ENCODE measurements around the gene ANKRD33B. TPM values are rescaled to one million over a fixed set of nuclear protein-coding genes. Genes with fewer than 3 reads are reported as not detected.

ANKRD33B gene
- total RNA-seq, 1 experiment from 2014 or later = 25.3 TPM

DNA sequence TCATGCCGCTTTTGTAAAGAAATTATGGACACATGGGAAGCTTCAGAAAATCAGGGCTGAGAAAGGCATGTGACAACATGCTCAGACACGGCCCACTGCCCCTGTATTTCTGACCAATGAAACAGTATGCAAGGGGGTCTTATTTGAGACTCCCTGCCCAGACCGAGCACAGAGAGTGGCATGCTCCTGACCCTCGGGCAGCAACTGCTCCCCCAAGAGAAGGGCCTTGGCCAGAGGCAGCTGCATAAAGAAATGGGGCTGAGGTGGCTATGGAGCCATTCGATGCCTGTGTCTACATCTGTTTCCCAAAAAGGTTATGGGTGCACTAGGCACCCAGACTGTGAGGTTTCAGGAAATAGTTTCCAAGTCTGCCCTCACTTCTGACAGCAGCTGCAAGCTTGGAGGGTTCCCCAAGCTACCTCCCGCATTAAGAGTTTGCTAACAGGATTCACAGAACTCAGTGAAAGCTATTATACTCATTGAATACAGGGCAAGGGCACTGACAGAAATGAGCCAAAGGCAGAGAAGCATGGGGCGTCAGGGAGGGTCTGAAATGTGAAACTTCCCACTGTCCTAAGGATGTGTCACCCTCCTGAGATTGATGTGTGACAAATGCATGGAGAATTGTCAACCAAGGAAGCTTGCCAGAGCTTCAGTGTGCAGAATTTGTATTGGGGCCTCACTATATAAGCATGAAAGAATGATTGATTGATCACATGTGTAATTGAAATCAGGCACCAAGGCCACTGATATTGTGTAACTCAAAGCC lies 102.8 kb downstream of the ANKRD33B start:
- Mint-ChIP-seq H3K27ac (ENCODE audit: unreplicated experiment) (no peak overlapping the region), H3K27me3 (ENCODE audit: insufficient read depth, unreplicated experiment) (no peaks in the 10 kb centered on the region), H3K4me3 (ENCODE audit: unreplicated experiment) (no peak overlapping the region), H3K36me3 (ENCODE audit: insufficient read depth, unreplicated experiment) (no peaks in the 10 kb centered on the region), H3K9me3 (ENCODE audit: unreplicated experiment) (no peaks in the 10 kb centered on the region), H3K4me1 (ENCODE audit: low read depth, unreplicated experiment) (no peaks in the 10 kb centered on the region)
- BruUV-seq (replicated peaks) = no TSS peak
- ChIA-PET POLR2A (interaction anchor here (0.6 kb wide), 1 partner anchor 313 kb away, joined by 3 read pairs; the partner anchor contains the start of gene MARCHF6), CTCF (no interaction called here)
- intact Hi-C loops (cut with micrococcal nuclease; ENCODE audit: unreplicated experiment) = no loop called here
- Histone ChIP-seq H3K27me3 (replicated peaks; ENCODE audit: control insufficient read depth, insufficient read depth, low read length) (no peaks in the 10 kb centered on the region), H3K36me3 (ENCODE audit: control insufficient read depth, insufficient read depth, low read length) (no peaks in the 10 kb centered on the region), H3K4me3 (ENCODE audit: low read depth, low read length) (no peak overlapping the region), H3K9me3 (no peaks in the 10 kb centered on the region), H3K4me1 (0 out of 2 replicates have a peak, but pooled peaks cover 3% of the 10 kb centered on the region)
- TF ChIP-seq, protein P1, sequence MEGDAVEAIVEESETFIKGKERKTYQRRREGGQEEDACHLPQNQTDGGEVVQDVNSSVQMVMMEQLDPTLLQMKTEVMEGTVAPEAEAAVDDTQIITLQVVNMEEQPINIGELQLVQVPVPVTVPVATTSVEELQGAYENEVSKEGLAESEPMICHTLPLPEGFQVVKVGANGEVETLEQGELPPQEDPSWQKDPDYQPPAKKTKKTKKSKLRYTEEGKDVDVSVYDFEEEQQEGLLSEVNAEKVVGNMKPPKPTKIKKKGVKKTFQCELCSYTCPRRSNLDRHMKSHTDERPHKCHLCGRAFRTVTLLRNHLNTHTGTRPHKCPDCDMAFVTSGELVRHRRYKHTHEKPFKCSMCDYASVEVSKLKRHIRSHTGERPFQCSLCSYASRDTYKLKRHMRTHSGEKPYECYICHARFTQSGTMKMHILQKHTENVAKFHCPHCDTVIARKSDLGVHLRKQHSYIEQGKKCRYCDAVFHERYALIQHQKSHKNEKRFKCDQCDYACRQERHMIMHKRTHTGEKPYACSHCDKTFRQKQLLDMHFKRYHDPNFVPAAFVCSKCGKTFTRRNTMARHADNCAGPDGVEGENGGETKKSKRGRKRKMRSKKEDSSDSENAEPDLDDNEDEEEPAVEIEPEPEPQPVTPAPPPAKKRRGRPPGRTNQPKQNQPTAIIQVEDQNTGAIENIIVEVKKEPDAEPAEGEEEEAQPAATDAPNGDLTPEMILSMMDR (IDR thresholded peaks at IDR 0.05; ENCODE audit: insufficient read depth in 1 of 2, low read depth in 1 of 2, low read length in 1 of 2, severe bottlenecking in 1 of 2, unreplicated experiment in 1 of 2) = no peak
- no peak for DNase-seq

DNA sequence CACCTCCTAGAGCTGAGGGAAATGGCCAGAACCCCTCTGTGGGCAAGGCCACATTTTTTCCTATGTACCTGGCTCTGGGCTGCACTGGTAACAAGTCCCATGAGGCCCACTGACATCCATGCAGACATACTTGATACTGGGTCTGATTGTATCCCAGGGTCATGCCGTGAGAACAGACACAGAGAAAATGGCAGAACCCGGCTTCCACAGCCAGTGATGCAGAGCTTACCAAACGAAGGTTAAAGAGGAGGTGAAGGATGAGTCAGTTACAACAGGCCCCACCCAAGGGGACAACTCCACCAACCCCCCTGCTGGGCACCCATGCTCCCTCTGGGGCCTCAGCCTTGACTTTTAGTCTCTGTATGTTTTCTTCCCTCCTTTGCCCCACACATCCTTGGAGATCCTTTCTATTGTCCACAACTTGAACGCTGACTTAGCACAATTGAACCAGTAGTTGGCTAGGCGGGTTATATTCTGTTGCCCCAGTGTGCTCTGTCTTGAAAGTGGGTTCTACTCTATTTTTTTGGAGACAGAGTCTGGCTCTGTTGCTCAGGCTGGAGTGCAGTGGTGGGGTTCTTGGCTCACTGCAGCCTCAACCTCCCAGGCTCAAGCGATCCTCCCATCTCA lies 103.7 kb downstream of the ANKRD33B start:
- Mint-ChIP-seq H3K9me3 (ENCODE audit: unreplicated experiment) (no peaks in the 10 kb centered on the region), H3K4me3 (ENCODE audit: unreplicated experiment) (no peak overlapping the region), H3K36me3 (ENCODE audit: insufficient read depth, unreplicated experiment) (no peaks in the 10 kb centered on the region), H3K27me3 (ENCODE audit: insufficient read depth, unreplicated experiment) (no peaks in the 10 kb centered on the region), H3K27ac (ENCODE audit: unreplicated experiment) (no peak overlapping the region), H3K4me1 (ENCODE audit: low read depth, unreplicated experiment) (no peaks in the 10 kb centered on the region)
- Histone ChIP-seq H3K4me1 (0 out of 2 replicates have a peak, but pooled peaks cover 7% of the 10 kb centered on the region), H3K27me3 (replicated peaks; ENCODE audit: control insufficient read depth, insufficient read depth, low read length) (no peaks in the 10 kb centered on the region), H3K4me3 (ENCODE audit: low read depth, low read length) (no peak overlapping the region), H3K9me3 (no peaks in the 10 kb centered on the region), H3K36me3 (ENCODE audit: control insufficient read depth, insufficient read depth, low read length) (no peaks in the 10 kb centered on the region)
- POLR2A ChIA-PET = no interaction called here
- DNase-seq = no peak
- CTCF ChIA-PET = no interaction called here
- intact Hi-C loops (cut with micrococcal nuclease; ENCODE audit: unreplicated experiment) = no loop called here
- BruUV-seq (replicated peaks) = no TSS peak
- TF ChIP-seq, protein P1 (IDR thresholded peaks at IDR 0.05; ENCODE audit: insufficient read depth in 1 of 2, low read depth in 1 of 2, low read length in 1 of 2, severe bottlenecking in 1 of 2, unreplicated experiment in 1 of 2) = no peak

DNA sequence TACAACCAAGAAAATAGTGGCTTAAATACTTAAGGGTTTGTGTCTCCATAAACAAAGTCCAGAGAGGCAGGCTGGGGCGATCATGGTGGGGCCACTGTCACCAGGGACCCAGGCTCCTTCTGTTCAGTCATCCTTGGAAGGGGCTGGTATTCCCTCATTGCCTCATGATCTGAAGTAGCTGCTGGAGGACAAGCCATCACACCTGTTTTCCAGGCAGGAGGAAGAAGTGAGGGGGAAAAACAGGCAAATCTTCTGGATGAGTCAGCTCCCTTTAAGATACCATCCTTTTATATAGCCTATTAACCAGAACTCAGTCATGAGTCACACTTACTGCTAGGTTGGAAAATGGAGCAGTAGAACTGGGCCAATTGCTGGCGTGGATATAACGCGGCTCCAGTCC lies 104.8 kb downstream of the ANKRD33B start:
- CTCF ChIA-PET = no interaction called here

More for the DNA sequence above, 104.8 kb downstream of the ANKRD33B start:
- no peaks in the 10 kb centered on the region for H3K9me3 ChIP-seq
- TF ChIP-seq, protein P1 (IDR thresholded peaks at IDR 0.05; ENCODE audit: insufficient read depth in 1 of 2, low read depth in 1 of 2, low read length in 1 of 2, severe bottlenecking in 1 of 2, unreplicated experiment in 1 of 2) = no peak
- no peaks in the 10 kb centered on the region for H3K4me1 Mint-ChIP-seq (ENCODE audit: low read depth, unreplicated experiment)
- H3K27me3 Mint-ChIP-seq (ENCODE audit: insufficient read depth, unreplicated experiment) = no peaks in the 10 kb centered on the region
- H3K4me3 Mint-ChIP-seq (ENCODE audit: unreplicated experiment) = no peak overlapping the region
- H3K36me3 ChIP-seq (ENCODE audit: control insufficient read depth, insufficient read depth, low read length) = no peaks in the 10 kb centered on the region
- BruUV-seq (replicated peaks) = no TSS peak
- no peak overlapping the region for H3K4me3 ChIP-seq (ENCODE audit: low read depth, low read length)
- H3K36me3 Mint-ChIP-seq (ENCODE audit: insufficient read depth, unreplicated experiment) = no peaks in the 10 kb centered on the region
- H3K4me1 ChIP-seq = 0 out of 2 replicates have a peak, but pooled peaks cover 7% of the 10 kb centered on the region
- no peaks in the 10 kb centered on the region for H3K9me3 Mint-ChIP-seq (ENCODE audit: unreplicated experiment)
- intact Hi-C loops (cut with micrococcal nuclease; ENCODE audit: unreplicated experiment) = no loop called here
- no peak overlapping the region for H3K27ac Mint-ChIP-seq (ENCODE audit: unreplicated experiment)
- no peak for DNase-seq
- POLR2A ChIA-PET = no interaction called here
- H3K27me3 ChIP-seq (replicated peaks; ENCODE audit: control insufficient read depth, insufficient read depth, low read length) = no peaks in the 10 kb centered on the region
